HL-60/S4 treated with retinoic acid at 250 ng/mL for 4 days and 3 days (cell line): ENCODE results near the gene ICA1.

Source experiments
- in situ Hi-C: fragments of 300-500 bp; cut with MboI; formaldehyde crosslinking; loops from 2 replicates; pipeline ENCODE4 v1.7.0; 2022; ENCODE audit warnings: low sequenced_read_pairs

ICA1 gene

GRCh38 chr7:8228766-8229674 is 32.9 kb downstream of the ICA1 start:
- in situ Hi-C loops: no loop called here

GRCh38 chr7:8228068-8228467 is 33.9 kb downstream of the ICA1 start:
- in situ Hi-C loops: no loop called here

GRCh38 chr7:8227261-8227660 is 34.7 kb downstream of the ICA1 start:
- in situ Hi-C loops: no loop called here

GRCh38 chr7:8226501-8226900 is 35.5 kb downstream of the ICA1 start:
- in situ Hi-C loops: no loop called here

GRCh38 chr7:8221567-8221966 is 40.4 kb downstream of the ICA1 start:
- in situ Hi-C loops: loop anchor here (25.0 kb wide), 2 partner anchors 634 to 1259 kb away; no protein-coding TSS in a partner anchor

- in situ Hi-C loops: loop anchor here (25.0 kb wide), 2 partner anchors 634 to 1259 kb away; no protein-coding TSS in a partner anchor
Measured at GRCh38 chr7:8221101-8221495, 40.9 kb downstream of the ICA1 start.

- in situ Hi-C loops: loop anchor here (25.0 kb wide), 2 partner anchors 633 to 1258 kb away; no protein-coding TSS in a partner anchor
Measured at GRCh38 chr7:8220376-8221100, 41.4 kb downstream of the ICA1 start.

- in situ Hi-C loops: loop anchor here (25.0 kb wide), 2 partner anchors 630 to 1255 kb away; no protein-coding TSS in a partner anchor
Measured at GRCh38 chr7:8217200-8218068, 44.5 kb downstream of the ICA1 start.

- in situ Hi-C loops: loop anchor here (25.0 kb wide), 2 partner anchors 629 to 1254 kb away; no protein-coding TSS in a partner anchor
Measured at GRCh38 chr7:8216334-8216690, 45.7 kb downstream of the ICA1 start.

GRCh38 chr7:8215648-8216333 is 46.2 kb downstream of the ICA1 start:
- in situ Hi-C loops: loop anchor here (25.0 kb wide), 2 partner anchors 628 to 1253 kb away; no protein-coding TSS in a partner anchor

- in situ Hi-C loops: loop anchor here (25.0 kb wide), 2 partner anchors 627 to 1252 kb away; no protein-coding TSS in a partner anchor
Measured at GRCh38 chr7:8214244-8214824, 47.6 kb downstream of the ICA1 start.

- in situ Hi-C loops: loop anchor here (25.0 kb wide), 2 partner anchors 626 to 1251 kb away; no protein-coding TSS in a partner anchor
Measured at GRCh38 chr7:8213381-8213780, 48.6 kb downstream of the ICA1 start.

GRCh38 chr7:8212638-8213037 is 49.3 kb downstream of the ICA1 start:
- in situ Hi-C loops: loop anchor here (25.0 kb wide), 2 partner anchors 625 to 1250 kb away; no protein-coding TSS in a partner anchor

- in situ Hi-C loops: loop anchor here (25.0 kb wide), 2 partner anchors 624 to 1249 kb away; no protein-coding TSS in a partner anchor
Measured at GRCh38 chr7:8211725-8212096, 50.3 kb downstream of the ICA1 start.

GRCh38 chr7:8210845-8211724 is 50.9 kb downstream of the ICA1 start:
- in situ Hi-C loops: loop anchor here (25.0 kb wide), 2 partner anchors 624 to 1249 kb away; no protein-coding TSS in a partner anchor

- in situ Hi-C loops: loop anchor here (25.0 kb wide), 2 partner anchors 622 to 1247 kb away; no protein-coding TSS in a partner anchor
Measured at GRCh38 chr7:8209353-8209752, 52.6 kb downstream of the ICA1 start.

- in situ Hi-C loops: loop anchor here (25.0 kb wide), 2 partner anchors 622 to 1247 kb away; no protein-coding TSS in a partner anchor
Measured at GRCh38 chr7:8208816-8209215, 53.2 kb downstream of the ICA1 start.

- in situ Hi-C loops: loop anchor here (25.0 kb wide), 2 partner anchors 620 to 1245 kb away; no protein-coding TSS in a partner anchor
Measured at GRCh38 chr7:8206956-8207355, 55.0 kb downstream of the ICA1 start.
